DMS114 treated with DMSO at 0.1 percent for 48 hours (cell line): ENCODE data around the gene HACD2.
A peak's percentile ranks its signal among the peaks of the same experiment; 100 is the strongest.

ENCODE experiments used
- DNase-seq: peaks from one replicate; lab custom pipeline; 2025; ENCODE audit not compliant: unreplicated experiment; lab: John Stamatoyannopoulos, UW

Gene HACD2

DNA sequence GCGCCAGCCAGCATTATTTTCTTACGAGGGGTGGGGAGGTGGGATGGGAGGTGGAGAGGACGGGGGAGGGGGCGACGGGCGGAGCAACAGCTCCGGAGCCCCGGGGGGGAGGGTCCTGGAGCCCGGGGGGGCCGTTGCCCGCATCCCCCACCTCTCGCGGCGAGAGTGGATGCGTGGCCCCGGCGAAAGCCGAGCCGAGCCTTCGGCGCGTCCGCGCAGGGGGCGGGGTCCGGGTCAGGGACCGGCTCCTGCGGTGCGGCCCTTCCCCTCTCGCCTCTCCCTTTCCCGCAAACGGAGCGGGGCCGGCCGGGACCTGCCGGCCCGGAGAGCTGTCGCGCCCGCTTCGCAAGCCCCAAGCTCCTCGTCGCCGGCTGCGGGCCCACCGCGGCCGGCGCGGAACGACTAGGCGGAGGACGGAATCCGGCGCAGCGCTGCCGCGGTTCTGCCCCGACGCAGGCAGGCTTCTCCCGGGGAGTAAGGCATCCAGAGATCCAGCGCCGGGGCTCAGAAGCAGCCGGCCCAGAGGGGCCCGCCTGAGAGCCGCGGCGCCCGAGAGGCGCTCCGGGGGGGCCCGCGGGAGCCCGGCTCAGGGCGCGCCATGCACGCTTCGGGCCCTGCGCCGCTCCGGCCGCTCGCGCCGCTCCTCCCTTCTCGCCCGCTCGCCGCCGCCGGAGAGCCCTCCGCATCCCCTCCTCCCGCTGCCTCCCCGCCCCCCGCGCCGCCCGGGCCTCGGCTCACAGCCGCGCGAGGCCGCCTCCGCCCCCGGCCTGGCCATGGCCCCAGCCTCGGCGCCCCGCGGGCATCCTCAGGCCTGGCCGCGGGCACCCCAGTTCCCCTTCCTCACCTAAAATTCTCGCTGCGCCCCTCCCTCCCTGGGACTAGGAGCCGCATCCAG is 135.5 kb downstream of the HACD2 start:
- no peak for DNase-seq

DNA sequence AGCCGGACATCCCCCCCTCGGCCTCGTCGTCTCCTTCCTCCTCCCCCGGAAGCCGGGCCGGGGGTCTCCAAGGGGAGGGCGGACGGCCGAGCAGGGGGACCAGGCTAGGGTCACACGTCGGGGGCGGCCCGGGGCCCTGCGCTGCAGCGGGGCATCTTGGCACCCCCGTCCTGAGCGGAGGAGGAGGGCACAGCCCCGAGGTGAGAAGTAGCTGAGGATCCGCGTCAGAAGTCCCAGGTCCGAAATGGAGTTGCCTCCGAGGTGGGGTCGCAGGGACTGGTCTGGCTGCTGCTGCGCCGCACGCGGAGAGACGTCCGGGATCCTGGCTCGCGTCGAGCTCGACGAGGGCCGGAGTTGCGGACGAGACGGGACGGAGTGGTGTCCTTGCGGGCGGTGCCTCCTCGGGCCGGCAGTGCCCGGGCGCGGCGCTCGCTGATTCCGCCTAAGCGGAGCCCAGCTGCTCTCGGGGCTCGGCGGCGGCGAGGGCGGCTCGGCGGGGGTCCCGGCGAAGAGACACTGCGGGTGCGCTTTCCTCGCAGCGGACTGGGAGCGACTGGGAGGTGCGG is 136.2 kb downstream of the HACD2 start, which contains the start of gene ADCY5:
Gene ADCY5, minus strand, starts transcription at position 555 of the 566 bp plus-strand sequence. Its CDS starts 545 bp downstream, at position 10.
- no peak for DNase-seq

- DNase-seq: peak; percentile 15
Measured at GRCh38 chr3:123447749-123448517, 136.9 kb downstream of the HACD2 start.

- DNase-seq: no peak
Measured at GRCh38 chr3:123447416-123447748, 137.5 kb downstream of the HACD2 start.

GRCh38 chr3:123446610-123447109 is 138.2 kb downstream of the HACD2 start:
- no peak for DNase-seq

GRCh38 chr3:123446210-123446609 is 138.6 kb downstream of the HACD2 start:
- no peak for DNase-seq

DNA sequence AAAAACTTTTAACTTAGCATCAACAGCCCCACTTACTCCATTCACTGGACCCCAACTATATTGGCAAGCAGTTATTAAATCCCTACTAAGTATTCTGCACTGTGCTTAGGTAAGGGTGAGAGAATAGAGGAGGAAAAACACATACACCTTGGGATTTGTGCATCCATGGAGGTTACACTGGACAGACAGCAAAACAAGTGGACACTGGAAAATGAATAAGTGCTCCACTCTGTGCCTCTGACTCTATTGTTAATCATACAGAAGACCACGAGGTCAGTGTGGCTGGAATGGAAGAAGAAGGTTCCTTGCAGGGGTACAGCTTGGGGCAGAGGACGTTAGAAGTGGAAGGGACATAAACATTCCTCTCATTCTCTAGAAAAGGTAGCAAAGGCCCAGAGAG is 139.2 kb downstream of the HACD2 start:
- no peak for DNase-seq

- no peak for DNase-seq
Measured at GRCh38 chr3:123444744-123445143, 140.1 kb downstream of the HACD2 start.

- DNase-seq: no peak
Measured at GRCh38 chr3:123444023-123444422, 140.8 kb downstream of the HACD2 start.

DNA sequence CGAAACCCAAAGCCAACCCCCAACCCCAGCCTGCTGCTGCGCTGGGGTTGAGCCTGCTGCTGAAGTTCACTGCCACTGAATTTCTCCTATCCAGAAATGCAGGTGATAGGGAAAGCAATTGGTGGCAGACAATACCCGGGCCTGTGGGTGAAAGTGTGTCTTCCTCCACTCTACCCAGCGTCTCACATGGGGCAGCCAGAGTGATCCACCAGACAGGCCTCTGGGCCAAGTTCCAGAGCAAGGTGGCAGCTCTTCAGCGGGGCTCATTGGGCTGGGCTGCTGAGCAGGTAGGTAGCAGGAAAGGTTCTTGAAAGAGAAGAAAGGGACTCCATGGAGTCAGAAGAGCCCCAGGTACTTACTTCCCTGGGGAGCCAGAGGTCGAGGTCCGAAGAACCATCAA is 141.9 kb downstream of the HACD2 start:
- DNase-seq: no peak

DNA sequence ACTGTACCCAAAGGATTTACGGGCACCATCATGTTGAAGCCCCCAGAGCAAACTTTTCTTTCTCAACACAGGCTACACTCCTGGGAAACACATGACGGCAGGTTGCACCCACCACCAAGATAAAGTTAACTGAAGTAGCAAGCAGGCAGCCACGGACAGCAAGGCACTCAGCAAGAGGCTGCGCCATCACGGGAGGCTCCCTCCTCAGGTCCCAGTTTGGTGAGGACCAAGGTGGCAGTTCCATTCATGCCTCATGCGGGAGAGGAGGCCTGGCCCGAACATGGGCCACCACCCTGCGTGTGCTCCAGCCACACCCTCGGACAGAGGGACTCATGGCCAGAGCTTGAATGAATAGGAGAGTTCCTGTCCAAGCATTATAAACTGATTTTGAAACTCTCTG is 142.7 kb downstream of the HACD2 start:
- DNase-seq: no peak
